GM12874 (cell line): ENCODE measurements around the gene USH1C.

Source experiments
- CTCF ChIP-seq: IDR thresholded peaks from 2 replicates; pipeline ENCODE4 v1.5.1; 2011; ENCODE audit warnings: low read depth, mild to moderate bottlenecking, control low read depth, low read length, moderate library complexity; ENCODE audit not compliant: insufficient read depth

USH1C gene

DNA sequence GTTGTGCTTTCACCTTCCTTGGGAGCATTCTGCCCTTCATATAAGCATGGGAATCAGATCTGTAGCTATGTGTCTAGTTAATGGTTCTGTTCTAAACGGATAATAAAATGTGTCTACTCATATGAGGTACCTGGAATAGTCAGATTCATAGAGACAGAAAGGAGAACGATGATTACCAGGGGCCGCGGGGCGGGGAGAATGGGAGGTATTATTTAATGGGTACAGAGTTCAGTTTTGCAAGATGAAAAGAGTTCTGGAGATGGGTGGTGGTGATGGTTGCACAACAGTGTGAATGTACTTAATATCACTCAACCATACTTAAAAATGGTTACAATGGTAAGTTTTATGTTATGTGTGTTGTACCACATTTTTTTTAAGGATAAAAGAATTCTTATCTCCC is 57.6 kb downstream of the USH1C start:
- no peak for TF ChIP-seq CTCF

DNA sequence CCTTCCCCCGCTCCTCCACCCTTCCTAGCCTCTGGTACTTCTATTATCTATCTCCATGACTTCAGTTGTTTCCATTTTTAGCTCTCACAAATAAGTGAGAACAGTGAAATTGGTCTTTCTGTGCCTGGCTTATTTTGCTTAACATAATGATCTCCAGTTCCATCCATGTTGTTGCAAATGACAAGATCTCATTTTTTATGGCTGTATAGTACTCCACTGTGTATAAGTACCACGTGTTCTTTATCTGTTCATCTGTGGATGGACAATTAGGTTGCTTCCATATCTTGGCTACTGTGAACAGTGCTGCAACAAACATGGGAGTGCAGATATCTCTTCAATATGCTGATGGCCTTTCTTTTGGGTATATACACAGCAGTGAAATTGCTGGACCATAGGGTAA is 60.7 kb downstream of the USH1C start:
- TF ChIP-seq CTCF = no peak

DNA sequence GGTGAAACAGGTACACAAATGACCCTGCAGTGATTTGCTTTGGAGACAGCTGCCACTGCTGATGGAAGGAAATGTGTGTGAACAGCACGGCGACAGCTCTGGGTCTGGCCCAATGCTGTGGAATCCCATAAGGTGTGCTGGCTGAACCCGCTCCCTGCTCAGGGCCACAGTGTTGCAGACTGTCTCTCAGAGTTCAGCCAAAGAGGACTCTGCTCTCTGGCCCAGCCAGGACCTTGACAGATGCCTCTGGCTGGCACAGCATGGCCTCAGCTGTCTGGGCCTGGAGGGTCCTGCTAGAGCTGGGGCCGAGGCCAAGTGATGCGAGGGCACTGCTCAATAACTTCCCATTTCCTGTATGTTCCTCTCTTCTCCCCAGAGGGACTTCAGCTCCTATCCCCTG is 62.3 kb downstream of the USH1C start:
- no peak for TF ChIP-seq CTCF

DNA sequence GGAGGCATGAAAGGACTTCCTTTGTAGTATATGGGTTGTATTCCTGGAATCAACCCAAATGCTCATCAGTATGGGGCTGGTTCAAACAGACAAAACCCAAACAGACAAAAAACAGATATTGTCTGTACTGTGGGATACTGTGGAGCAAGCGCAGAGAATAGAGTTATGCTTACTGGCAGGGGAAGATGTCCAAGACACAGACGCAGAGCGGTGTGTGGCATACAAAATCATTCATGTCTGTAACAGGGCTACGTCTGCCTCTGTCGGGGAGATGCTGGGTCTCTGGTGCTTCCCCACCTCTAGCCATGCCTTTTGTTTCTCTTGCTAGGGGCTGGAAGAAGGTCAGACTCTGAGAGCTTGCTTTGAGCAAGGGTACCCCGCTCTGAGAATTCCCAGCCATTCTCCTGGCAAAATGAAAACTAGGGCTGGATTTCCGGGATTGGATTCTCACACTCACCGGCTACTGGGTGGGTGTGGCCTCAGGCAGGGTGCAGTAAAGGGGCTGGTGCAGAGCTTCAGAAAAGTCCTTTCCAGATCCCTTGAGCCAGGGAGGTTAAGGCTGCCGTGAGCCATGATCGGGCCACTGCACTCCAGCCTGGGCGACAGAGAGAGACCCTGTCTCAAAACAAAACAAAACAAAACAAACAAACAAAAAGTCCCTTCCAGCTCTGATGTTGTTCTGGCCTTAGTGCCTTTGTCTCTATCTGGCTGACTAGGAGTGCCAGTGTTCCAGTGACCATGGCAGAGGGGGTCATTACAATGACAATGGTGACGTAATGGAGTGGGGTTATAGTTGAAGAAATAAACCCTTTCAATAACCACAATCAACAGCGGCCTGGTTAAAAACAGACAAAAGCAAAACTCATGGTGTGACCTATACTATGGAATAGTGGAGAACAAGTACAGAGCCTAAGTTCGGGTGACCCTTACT is 64.7 kb downstream of the USH1C start:
- TF ChIP-seq CTCF = no peak

DNA sequence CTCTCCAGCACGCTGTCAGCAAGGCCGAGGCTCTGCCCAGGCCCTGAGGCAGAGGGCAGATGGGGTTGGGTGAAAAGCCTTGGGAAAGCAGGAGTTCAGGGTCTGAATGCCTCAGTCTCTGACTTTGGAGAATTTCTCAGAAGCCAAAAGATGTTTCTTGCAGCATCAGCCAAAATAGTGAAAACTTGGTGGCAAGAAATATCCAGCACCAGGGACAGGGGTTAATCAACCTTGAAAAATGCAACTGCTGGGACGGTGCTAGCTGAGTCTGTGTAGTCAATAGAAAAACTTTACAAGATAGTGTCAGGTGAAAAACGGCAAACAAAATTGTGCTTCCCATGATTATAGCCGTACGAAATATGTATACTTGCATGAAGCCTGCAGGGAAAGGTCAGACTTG is 66.1 kb downstream of the USH1C start:
- TF ChIP-seq CTCF = no peak

DNA sequence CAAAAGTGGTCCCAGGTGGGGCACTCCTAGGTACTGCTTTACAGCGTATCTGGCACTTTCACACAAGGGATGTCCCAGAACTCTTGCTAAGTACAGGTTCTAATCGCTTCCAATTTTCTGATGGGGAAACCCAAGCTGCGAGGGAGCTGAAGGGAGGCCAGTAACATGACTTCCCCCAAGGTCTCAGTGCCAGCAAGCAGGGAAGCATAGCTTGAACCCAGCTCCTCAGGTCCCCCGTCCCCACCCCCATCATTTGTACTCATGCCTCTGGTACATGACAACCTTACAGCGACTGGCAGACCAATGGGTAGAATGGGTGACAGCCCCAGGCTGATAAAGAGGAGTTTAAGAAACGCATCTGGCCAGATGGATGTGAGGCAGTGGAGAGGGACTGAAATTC is 66.9 kb downstream of the USH1C start:
- no peak for TF ChIP-seq CTCF

GRCh38 chr11:17477084-17477333 is 67.2 kb downstream of the USH1C start:
- TF ChIP-seq CTCF = no peak
